ENCODE results near the gene F11R. TPM values are rescaled to one million over a fixed set of nuclear protein-coding genes. Genes with fewer than 3 reads are reported as not detected.
"Not testable (repeated sequence)": the region's sequence is repeated elsewhere in the genome, so short reads cannot be mapped to it uniquely, and the experiment has no call there.

Gene F11R
- total and polyA plus RNA-seq, 4 donors = 25.8 to 80.4 (median 45.6) TPM

GRCh38 chr1:161019751-161020495, 1.0 kb downstream of the F11R start:
- Histone ChIP-seq H3K4me1 (ENCODE audit: control insufficient read depth in 4 of 4, insufficient read depth in 4 of 4, low read length in 3 of 4) (peaks cover 11 to 32% (median 18%) of the 10 kb centered on the region in 4 donors), H3K9me3 (ENCODE audit: control insufficient read depth in 4 of 4, low read length in 3 of 4) (no peaks in the 10 kb centered on the region), H3K27me3 (ENCODE audit: control insufficient read depth in 4 of 4, insufficient read depth in 4 of 4, low read length in 3 of 4) (no peaks in the 10 kb centered on the region), H3K9ac (ENCODE audit: low read depth in 1 of 2, low read length in 2 of 2) (peak overlapping the region; percentile 67 to 97), H3K4me3 (ENCODE audit: low read depth in 1 of 3, low read length in 3 of 3) (peak overlapping the region; percentile 62 to 92 (median 74)), H3K36me3 (ENCODE audit: control insufficient read depth in 4 of 4, insufficient read depth in 3 of 4, low read depth in 1 of 4, low read length in 3 of 4) (no peaks in the 10 kb centered on the region), H3K27ac (ENCODE audit: low read depth in 1 of 2, low read length in 2 of 2) (peak overlapping the region; percentile 82 to 92)
- no peak for DNase-seq (ENCODE audit: low spot score)
- TF ChIP-seq RXRA (IDR thresholded peaks at IDR 0.05) (no peak), ZBTB33 (IDR thresholded peaks at IDR 0.05) (no peak), HNF4A (conservative IDR thresholded peaks at IDR 0.05) (no peak), HNF4G (IDR thresholded peaks at IDR 0.05) (no peak), GABPA (IDR thresholded peaks at IDR 0.05 in 1 of 2, conservative IDR thresholded peaks at IDR 0.05 in 1 of 2) (no peak), MAX (IDR thresholded peaks at IDR 0.05) (no peak), TAF1 (conservative IDR thresholded peaks at IDR 0.05) (no peak), RAD21 (IDR thresholded peaks at IDR 0.05) (no peak), ATF3 (IDR thresholded peaks at IDR 0.05) (no peak), JUND (IDR thresholded peaks at IDR 0.05) (no peak)
- WGBS = 9% methylated on average over 10 of the region's 10 CpGs

GRCh38 chr1:161019111-161019660, 1.8 kb downstream of the F11R start:
- Histone ChIP-seq H3K4me1 (ENCODE audit: control insufficient read depth in 4 of 4, insufficient read depth in 4 of 4, low read length in 3 of 4) (peaks cover 11 to 36% (median 18%) of the 10 kb centered on the region in 4 donors), H3K9ac (ENCODE audit: low read depth in 1 of 2, low read length in 2 of 2) (peak overlapping the region in 1 of 2 donors; percentile 27), H3K27ac (ENCODE audit: low read depth in 1 of 2, low read length in 2 of 2) (peak overlapping the region; percentile 82 to 92), H3K4me3 (ENCODE audit: low read depth in 1 of 3, low read length in 3 of 3) (peak overlapping the region in 2 of 3 donors; percentile 74 to 92)
- not testable (repeated sequence) for H3K9me3 ChIP-seq (ENCODE audit: control insufficient read depth in 4 of 4, low read length in 3 of 4); DNase-seq (ENCODE audit: low spot score); H3K36me3 ChIP-seq (ENCODE audit: control insufficient read depth in 4 of 4, insufficient read depth in 3 of 4, low read depth in 1 of 4, low read length in 3 of 4); H3K27me3 ChIP-seq (ENCODE audit: control insufficient read depth in 4 of 4, insufficient read depth in 4 of 4, low read length in 3 of 4)
- 88% methylated on average over 15 of the region's 15 CpGs for WGBS
- TF ChIP-seq HNF4A (conservative IDR thresholded peaks at IDR 0.05) = peak in 1 of 2 donors; percentile 12

GRCh38 chr1:161018631-161018930, 2.4 kb downstream of the F11R start:
- Histone ChIP-seq H3K9me3 (ENCODE audit: control insufficient read depth in 4 of 4, low read length in 3 of 4) (no peaks in the 10 kb centered on the region), H3K4me3 (ENCODE audit: low read depth in 1 of 3, low read length in 3 of 3) (peak overlapping the region in 1 of 3 donors; percentile 16), H3K9ac (ENCODE audit: low read depth in 1 of 2, low read length in 2 of 2) (peak overlapping the region in 1 of 2 donors; percentile 33), H3K27me3 (ENCODE audit: control insufficient read depth in 4 of 4, insufficient read depth in 4 of 4, low read length in 3 of 4) (no peaks in the 10 kb centered on the region), H3K4me1 (ENCODE audit: control insufficient read depth in 4 of 4, insufficient read depth in 4 of 4, low read length in 3 of 4) (peaks cover 11 to 37% (median 18%) of the 10 kb centered on the region in 4 donors), H3K27ac (ENCODE audit: low read depth in 1 of 2, low read length in 2 of 2) (peak overlapping the region; percentile 82 to 92), H3K36me3 (ENCODE audit: control insufficient read depth in 4 of 4, insufficient read depth in 3 of 4, low read depth in 1 of 4, low read length in 3 of 4) (no peaks in the 10 kb centered on the region)
- WGBS = 95% methylated on average over 1 of the region's 1 CpG
- no peak for DNase-seq (ENCODE audit: low spot score)
- TF ChIP-seq ZBTB33 (IDR thresholded peaks at IDR 0.05) (no peak), CTCF (IDR thresholded peaks at IDR 0.05; ENCODE audit: low read depth, low read length, missing input control) (no peak), SP1 (IDR thresholded peaks at IDR 0.05) (no peak), YY1 (IDR thresholded peaks at IDR 0.05) (peak; percentile 0), REST (IDR thresholded peaks at IDR 0.05) (no peak)

Data from liver (tissue), 9 donors.